Vagina (tissue), 2 donors: ENCODE data around the gene PRCC. TPM values are rescaled to one million over a fixed set of nuclear protein-coding genes. Genes with fewer than 3 reads are reported as not detected.
"Not testable (repeated sequence)": the region's sequence is repeated elsewhere in the genome, so short reads cannot be mapped to it uniquely, and the experiment has no call there.

Source experiments
- DNase-seq, 2 donors: peaks; one replicate each; pipeline ENCODE4 v3.0.0-alpha.2; 2017; ENCODE audit errors: extremely low spot score in 2 of 2
- H3K27ac ChIP-seq: fragments of 200-600 bp; sonication (generic); one replicate; pipeline ENCODE4 v1.5.1; 2019
- H3K27me3 ChIP-seq: fragments of 200-600 bp; sonication (generic); one replicate; pipeline ENCODE4 v1.5.1; 2019
- H3K36me3 ChIP-seq, 2 donors: fragments of 200-600 bp; sonication (generic); one replicate each; pipeline ENCODE4 v1.5.1; 2017 to 2019
- H3K4me1 ChIP-seq: fragments of 200-600 bp; sonication (generic); one replicate; pipeline ENCODE4 v1.5.1; 2019
- H3K4me3 ChIP-seq, 2 donors: fragments of 200-600 bp; sonication (generic); 1 replicate in 1 of 2; 2 replicates in 1 of 2; pipeline ENCODE4 v1.5.1; 2016 to 2019
- H3K9me3 ChIP-seq: fragments of 200-600 bp; sonication (generic); one replicate; pipeline ENCODE4 v1.5.1; 2019
- CTCF ChIP-seq, 3 experiments: fragments of 450-650 bp in 2 of 3; fragments of 200-600 bp in 1 of 3; sonication (generic) in 1 of 3; IDR thresholded peaks; one replicate each; pipeline ENCODE4 v1.5.1; 2017 to 2019; ENCODE audit warnings: antibody characterized with exemption in 3 of 3, mild to moderate bottlenecking in 2 of 3, moderate library complexity in 2 of 3
- POLR2A ChIP-seq, 2 donors: fragments of 450-650 bp; IDR thresholded peaks; one replicate each; pipeline ENCODE4 v1.6.1; 2017; ENCODE audit warnings: antibody characterized with exemption in 2 of 2, mild to moderate bottlenecking in 2 of 2, moderate library complexity in 2 of 2
- POLR2AphosphoS5 ChIP-seq, 2 donors: sonication (generic); formaldehyde crosslinking; IDR thresholded peaks; one replicate each; pipeline ENCODE4 v1.9.0; 2017; ENCODE audit warnings: antibody characterized with exemption in 2 of 2, mild to moderate bottlenecking in 2 of 2, low read depth in 1 of 2; ENCODE audit not compliant: insufficient read depth in 1 of 2
- intact Hi-C: fragments of 100-400 bp; cut with DNase I; formaldehyde crosslinking; loops from one replicate; pipeline ENCODE4 v1.15.1; 2023
- total RNA-seq: library from RNA; depleted of rRNA; stranded (reverse); fragments of >200 nt; gene quantifications from one replicate; pipeline ENCODE4 v1.2.3, GENCODE V29; 2016

Gene PRCC
- total RNA-seq, 1 donor from 2014 or later = 30.4 TPM

- Histone ChIP-seq H3K4me1 (peaks cover under 1% of the 10 kb centered on the region), H3K36me3 (no peaks in the 10 kb centered on the region), H3K27me3 (no peaks in the 10 kb centered on the region), H3K4me3 (no peak overlapping the region), H3K9me3 (no peaks in the 10 kb centered on the region), H3K27ac (no peak overlapping the region)
- TF ChIP-seq POLR2AphosphoS5 (IDR thresholded peaks at IDR 0.05; ENCODE audit: insufficient read depth in 1 of 2, low read depth in 1 of 2) (no peak), POLR2A (IDR thresholded peaks at IDR 0.05) (no peak), CTCF (IDR thresholded peaks at IDR 0.05) (no peak)
- intact Hi-C loops = no loop called here
- DNase-seq = no peak
These were observed 6.6 kb upstream of the PRCC start for GRCh38 chr1:156760796-156761104.

GRCh38 chr1:156765136-156765535 lies 2.2 kb upstream of the PRCC start:
- H3K36me3 ChIP-seq, H3K27ac ChIP-seq, H3K4me3 ChIP-seq, H3K27me3 ChIP-seq, DNase-seq, H3K9me3 ChIP-seq, intact Hi-C loops: not testable (repeated sequence)
- peaks cover 32% of the 10 kb centered on the region for H3K4me1 ChIP-seq

- intact Hi-C loops = no loop called here
- Histone ChIP-seq H3K9me3 (no peaks in the 10 kb centered on the region), H3K27me3 (no peaks in the 10 kb centered on the region), H3K4me1 (peaks cover 37% of the 10 kb centered on the region), H3K36me3 (peaks cover 0 to 3% of the 10 kb centered on the region in 2 donors), H3K27ac (no peak overlapping the region), H3K4me3 (no peak overlapping the region)
- DNase-seq = no peak
- TF ChIP-seq CTCF (IDR thresholded peaks at IDR 0.05) (no peak), POLR2A (IDR thresholded peaks at IDR 0.05) (no peak), POLR2AphosphoS5 (IDR thresholded peaks at IDR 0.05; ENCODE audit: insufficient read depth in 1 of 2, low read depth in 1 of 2) (no peak)
These were observed 1.7 kb upstream of the PRCC start for GRCh38 chr1:156765666-156766065.

GRCh38 chr1:156766298-156767100 lies 836 bp upstream of the PRCC start:
- no peak for TF ChIP-seq POLR2A (IDR thresholded peaks at IDR 0.05)
- TF ChIP-seq POLR2AphosphoS5 (IDR thresholded peaks at IDR 0.05; ENCODE audit: insufficient read depth in 1 of 2, low read depth in 1 of 2) = no peak
- TF ChIP-seq CTCF (IDR thresholded peaks at IDR 0.05) = no peak
- no peak for DNase-seq
- Histone ChIP-seq H3K27ac (peak overlapping the region; percentile 84), H3K4me1 (peaks cover 45% of the 10 kb centered on the region), H3K27me3 (no peaks in the 10 kb centered on the region), H3K9me3 (no peaks in the 10 kb centered on the region), H3K36me3 (peaks cover 0 to 9% of the 10 kb centered on the region in 2 donors), H3K4me3 (peak overlapping the region; percentile 60 to 89)
- intact Hi-C loops = no loop called here

- Histone ChIP-seq H3K9me3 (no peaks in the 10 kb centered on the region), H3K27me3 (no peaks in the 10 kb centered on the region), H3K36me3 (peaks cover 0 to 9% of the 10 kb centered on the region in 2 donors), H3K4me1 (peaks cover 59% of the 10 kb centered on the region), H3K27ac (peak overlapping the region; percentile 85), H3K4me3 (peak overlapping the region; percentile 85 to 89)
- DNase-seq = no peak
- TF ChIP-seq CTCF (IDR thresholded peaks at IDR 0.05) (no peak), POLR2AphosphoS5 (IDR thresholded peaks at IDR 0.05; ENCODE audit: insufficient read depth in 1 of 2, low read depth in 1 of 2) (no peak), POLR2A (IDR thresholded peaks at IDR 0.05) (no peak)
- intact Hi-C loops = no loop called here
These were observed 707 bp downstream of the PRCC start for GRCh38 chr1:156767879-156768604.
